Adrenal gland (tissue), 5 donors: ENCODE results near the gene SLC30A3.

Source experiments
- POLR2A ChIP-seq, 2 donors: fragments of 450-650 bp; IDR thresholded peaks; one replicate each; pipeline ENCODE4 v1.6.1; 2017; ENCODE audit warnings: antibody characterized with exemption in 2 of 2, mild to moderate bottlenecking in 2 of 2, moderate library complexity in 1 of 2
- TF ChIP-seq, protein P1 (sequence below), 6 experiments: fragments of 450-650 bp in 4 of 6; fragments of 200-600 bp in 2 of 6; sonication (generic) in 1 of 6; IDR thresholded peaks; 1 replicate in 5 of 6; 2 replicates in 1 of 6; pipeline versions ENCODE4 v1.5.1 to v1.8.0; 2016 to 2021; ENCODE audit warnings: antibody characterized with exemption in 6 of 6, mild to moderate bottlenecking in 2 of 6, moderate library complexity in 1 of 6
- donor health status: DM: no; HTN: no; CAD: no.

DNA sequence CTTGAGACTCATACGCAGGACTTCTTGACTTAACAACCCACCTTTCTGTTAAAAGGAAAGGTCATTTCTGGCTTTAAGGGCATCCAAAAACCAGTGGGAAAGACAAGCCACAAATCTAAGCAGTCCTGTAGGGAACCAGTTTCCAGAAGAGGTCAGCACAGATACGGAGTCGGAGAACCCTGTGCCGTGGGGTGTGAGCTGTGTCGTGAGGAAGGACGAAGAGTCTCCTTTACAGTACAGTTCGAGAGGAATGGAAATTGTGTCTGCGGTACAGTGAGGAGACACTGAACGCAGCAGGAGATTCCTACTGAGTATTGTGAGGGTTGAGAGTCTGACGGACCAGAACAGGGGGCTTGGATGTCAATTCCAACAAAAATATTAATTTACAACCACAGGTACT lies 17.7 kb downstream of the SLC30A3 start:
- no peak for TF ChIP-seq POLR2A (IDR thresholded peaks at IDR 0.05)
- TF ChIP-seq, protein P1, sequence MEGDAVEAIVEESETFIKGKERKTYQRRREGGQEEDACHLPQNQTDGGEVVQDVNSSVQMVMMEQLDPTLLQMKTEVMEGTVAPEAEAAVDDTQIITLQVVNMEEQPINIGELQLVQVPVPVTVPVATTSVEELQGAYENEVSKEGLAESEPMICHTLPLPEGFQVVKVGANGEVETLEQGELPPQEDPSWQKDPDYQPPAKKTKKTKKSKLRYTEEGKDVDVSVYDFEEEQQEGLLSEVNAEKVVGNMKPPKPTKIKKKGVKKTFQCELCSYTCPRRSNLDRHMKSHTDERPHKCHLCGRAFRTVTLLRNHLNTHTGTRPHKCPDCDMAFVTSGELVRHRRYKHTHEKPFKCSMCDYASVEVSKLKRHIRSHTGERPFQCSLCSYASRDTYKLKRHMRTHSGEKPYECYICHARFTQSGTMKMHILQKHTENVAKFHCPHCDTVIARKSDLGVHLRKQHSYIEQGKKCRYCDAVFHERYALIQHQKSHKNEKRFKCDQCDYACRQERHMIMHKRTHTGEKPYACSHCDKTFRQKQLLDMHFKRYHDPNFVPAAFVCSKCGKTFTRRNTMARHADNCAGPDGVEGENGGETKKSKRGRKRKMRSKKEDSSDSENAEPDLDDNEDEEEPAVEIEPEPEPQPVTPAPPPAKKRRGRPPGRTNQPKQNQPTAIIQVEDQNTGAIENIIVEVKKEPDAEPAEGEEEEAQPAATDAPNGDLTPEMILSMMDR (IDR thresholded peaks at IDR 0.05): no peak
